Panc1 (cell line): ENCODE results near the gene SNX18. TPM values are rescaled to one million over a fixed set of nuclear protein-coding genes. Genes with fewer than 3 reads are reported as not detected.

Experiments used
- ATAC-seq: fragments of 200-7000 bp; cut with Tn5 transposase; 2 replicates; pipeline ENCODE4 v1.9.1; 2020; ENCODE audit warnings: mild to moderate bottlenecking, moderate library complexity
- BruUV-seq: library from RNA; stranded (reverse); fragments of 400-500 nt; replicated peaks from 2 replicates; lab custom pipeline; 2021; lab: Mats Ljungman, UMichigan
- CTCF ChIA-PET: fragments of 300-600 bp; sonication (Branson Sonifier 250); formaldehyde crosslinking; loops from one replicate; lab custom pipeline; 2022; ENCODE audit warnings: antibody characterized with exemption; lab: Charles Lee
- POLR2A ChIA-PET: fragments of 300-600 bp; sonication (Branson Sonifier 250); formaldehyde crosslinking; loops from one replicate; lab custom pipeline; 2022; ENCODE audit warnings: antibody characterized with exemption; lab: Charles Lee
- DNase-seq: peaks from one replicate; pipeline ENCODE4 v3.0.0-alpha.2; 2010; ENCODE audit warnings: low read depth, low spot score
- H3K27ac ChIP-seq: 2 replicates; pipeline ENCODE4 v1.5.1; 2011; ENCODE audit warnings: mild to moderate bottlenecking, low read length, inconsistent platforms
- H3K27me3 ChIP-seq: fragments of 200-500 bp; sonication (Bioruptor generic); 2 replicates; pipeline ENCODE4 v1.6.0; 2014; ENCODE audit warnings: low read length, inconsistent platforms; ENCODE audit not compliant: control insufficient read depth, insufficient read depth
- H3K36me3 ChIP-seq: fragments of 200-500 bp; sonication (Bioruptor generic); 2 replicates; pipeline ENCODE4 v1.5.1; 2014; ENCODE audit warnings: inconsistent platforms, mild to moderate bottlenecking, low read length, moderate library complexity; ENCODE audit not compliant: control insufficient read depth, insufficient read depth
- H3K4me1 ChIP-seq: 2 replicates; pipeline ENCODE4 v1.5.1; 2011; ENCODE audit warnings: inconsistent platforms, mild to moderate bottlenecking, low read length, moderate library complexity; ENCODE audit not compliant: control insufficient read depth, insufficient read depth
- H3K4me3 ChIP-seq, 2 experiments: 2 replicates each; pipeline ENCODE4 v1.5.1; 2011 to 2012; ENCODE audit warnings: low read depth in 2 of 2, low read length in 2 of 2, mild to moderate bottlenecking in 2 of 2, inconsistent platforms in 1 of 2, moderate library complexity in 1 of 2
- H3K9me3 ChIP-seq: fragments of 200-500 bp; sonication (Bioruptor generic); 2 replicates; pipeline ENCODE4 v1.5.1; 2014; ENCODE audit warnings: low read depth, mild to moderate bottlenecking, inconsistent platforms, low read length, moderate library complexity; ENCODE audit not compliant: control insufficient read depth, insufficient read depth
- POLR2AphosphoS5 ChIP-seq: IDR thresholded peaks from 2 replicates; pipeline ENCODE4 v1.6.1; 2012; ENCODE audit warnings: mild to moderate bottlenecking, low read depth, low read length, moderate library complexity
- SIN3A ChIP-seq: IDR thresholded peaks from 2 replicates; pipeline ENCODE4 v1.6.1; 2012; ENCODE audit warnings: low read depth, mild to moderate bottlenecking, low read length, moderate library complexity, borderline replicate concordance; ENCODE audit not compliant: insufficient read depth
- TCF7L2 ChIP-seq: IDR thresholded peaks from 2 replicates; pipeline ENCODE4 v1.6.1; 2011; ENCODE audit warnings: mild to moderate bottlenecking, low read depth, low read length, inconsistent platforms
- in situ Hi-C: cut with HindIII; loops from 2 replicates; pipeline ENCODE4 v1.10.0; 2016; ENCODE audit warnings: low sequenced_read_pairs, low pct_unique_long_range_greater_than_20kb
- intact Hi-C: fragments of 100-400 bp; cut with micrococcal nuclease; formaldehyde crosslinking; loops from one replicate; pipeline ENCODE4 v1.10.0; 2022; ENCODE audit not compliant: unreplicated experiment
- total RNA-seq: library from RNA; stranded (reverse); gene quantifications from one replicate; pipeline ENCODE4 v1.2.1, GENCODE V29; 2021; ENCODE audit not compliant: unreplicated experiment
- TF ChIP-seq, protein P1 (sequence below), 2 experiments: IDR thresholded peaks; 2 replicates each; pipeline ENCODE4 v1.6.1; 2011 to 2012; ENCODE audit warnings: low read depth in 2 of 2, control low read depth in 1 of 2, low read length in 1 of 2, mild to moderate bottlenecking in 1 of 2, moderate library complexity in 1 of 2; ENCODE audit not compliant: insufficient read depth in 1 of 2
- TF ChIP-seq, protein P2 (sequence below): fragments of 450-650 bp; IDR thresholded peaks from 2 replicates; pipeline ENCODE4 v1.5.1; 2017; ENCODE audit warnings: mild to moderate bottlenecking

Gene SNX18
- total RNA-seq, 1 experiment from 2014 or later: 14.4 TPM

DNA sequence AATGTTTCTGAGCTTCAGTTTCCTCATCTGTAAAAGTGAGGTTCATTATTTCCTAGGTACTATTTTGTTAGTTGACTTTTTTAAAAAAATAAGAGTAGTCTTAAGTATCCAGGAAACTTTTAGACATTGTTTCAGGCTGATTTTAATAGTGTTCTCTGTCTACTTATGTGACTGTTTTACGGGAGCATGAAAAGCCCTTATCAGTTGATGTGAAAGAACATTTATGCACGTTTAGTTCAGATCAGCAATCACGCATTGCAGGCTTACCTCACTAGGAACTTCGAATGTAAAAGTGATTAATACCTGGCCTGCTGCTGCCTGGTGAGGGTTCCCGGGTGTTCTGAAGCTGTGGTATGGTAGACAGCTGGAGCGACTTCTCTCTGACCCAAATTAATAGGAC lies 8.1 kb downstream of the SNX18 start:
- H3K27ac ChIP-seq: no peak overlapping the region
- TF ChIP-seq TCF7L2: no peak
- no peak for TF ChIP-seq POLR2AphosphoS5
- TF ChIP-seq, protein P1, sequence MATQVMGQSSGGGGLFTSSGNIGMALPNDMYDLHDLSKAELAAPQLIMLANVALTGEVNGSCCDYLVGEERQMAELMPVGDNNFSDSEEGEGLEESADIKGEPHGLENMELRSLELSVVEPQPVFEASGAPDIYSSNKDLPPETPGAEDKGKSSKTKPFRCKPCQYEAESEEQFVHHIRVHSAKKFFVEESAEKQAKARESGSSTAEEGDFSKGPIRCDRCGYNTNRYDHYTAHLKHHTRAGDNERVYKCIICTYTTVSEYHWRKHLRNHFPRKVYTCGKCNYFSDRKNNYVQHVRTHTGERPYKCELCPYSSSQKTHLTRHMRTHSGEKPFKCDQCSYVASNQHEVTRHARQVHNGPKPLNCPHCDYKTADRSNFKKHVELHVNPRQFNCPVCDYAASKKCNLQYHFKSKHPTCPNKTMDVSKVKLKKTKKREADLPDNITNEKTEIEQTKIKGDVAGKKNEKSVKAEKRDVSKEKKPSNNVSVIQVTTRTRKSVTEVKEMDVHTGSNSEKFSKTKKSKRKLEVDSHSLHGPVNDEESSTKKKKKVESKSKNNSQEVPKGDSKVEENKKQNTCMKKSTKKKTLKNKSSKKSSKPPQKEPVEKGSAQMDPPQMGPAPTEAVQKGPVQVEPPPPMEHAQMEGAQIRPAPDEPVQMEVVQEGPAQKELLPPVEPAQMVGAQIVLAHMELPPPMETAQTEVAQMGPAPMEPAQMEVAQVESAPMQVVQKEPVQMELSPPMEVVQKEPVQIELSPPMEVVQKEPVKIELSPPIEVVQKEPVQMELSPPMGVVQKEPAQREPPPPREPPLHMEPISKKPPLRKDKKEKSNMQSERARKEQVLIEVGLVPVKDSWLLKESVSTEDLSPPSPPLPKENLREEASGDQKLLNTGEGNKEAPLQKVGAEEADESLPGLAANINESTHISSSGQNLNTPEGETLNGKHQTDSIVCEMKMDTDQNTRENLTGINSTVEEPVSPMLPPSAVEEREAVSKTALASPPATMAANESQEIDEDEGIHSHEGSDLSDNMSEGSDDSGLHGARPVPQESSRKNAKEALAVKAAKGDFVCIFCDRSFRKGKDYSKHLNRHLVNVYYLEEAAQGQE (IDR thresholded peaks at IDR 0.05; ENCODE audit: insufficient read depth in 1 of 2, low read depth in 2 of 2, low read length in 1 of 2): no peak
- no peak for TF ChIP-seq SIN3A
- TF ChIP-seq, protein P2, sequence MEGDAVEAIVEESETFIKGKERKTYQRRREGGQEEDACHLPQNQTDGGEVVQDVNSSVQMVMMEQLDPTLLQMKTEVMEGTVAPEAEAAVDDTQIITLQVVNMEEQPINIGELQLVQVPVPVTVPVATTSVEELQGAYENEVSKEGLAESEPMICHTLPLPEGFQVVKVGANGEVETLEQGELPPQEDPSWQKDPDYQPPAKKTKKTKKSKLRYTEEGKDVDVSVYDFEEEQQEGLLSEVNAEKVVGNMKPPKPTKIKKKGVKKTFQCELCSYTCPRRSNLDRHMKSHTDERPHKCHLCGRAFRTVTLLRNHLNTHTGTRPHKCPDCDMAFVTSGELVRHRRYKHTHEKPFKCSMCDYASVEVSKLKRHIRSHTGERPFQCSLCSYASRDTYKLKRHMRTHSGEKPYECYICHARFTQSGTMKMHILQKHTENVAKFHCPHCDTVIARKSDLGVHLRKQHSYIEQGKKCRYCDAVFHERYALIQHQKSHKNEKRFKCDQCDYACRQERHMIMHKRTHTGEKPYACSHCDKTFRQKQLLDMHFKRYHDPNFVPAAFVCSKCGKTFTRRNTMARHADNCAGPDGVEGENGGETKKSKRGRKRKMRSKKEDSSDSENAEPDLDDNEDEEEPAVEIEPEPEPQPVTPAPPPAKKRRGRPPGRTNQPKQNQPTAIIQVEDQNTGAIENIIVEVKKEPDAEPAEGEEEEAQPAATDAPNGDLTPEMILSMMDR: no peak
- CTCF ChIA-PET: no interaction called here
- no TSS peak for BruUV-seq
- H3K9me3 ChIP-seq: no peaks in the 10 kb centered on the region
- DNase-seq (no peak), ATAC-seq (no peak)
- POLR2A ChIA-PET: no interaction called here
- H3K27me3 ChIP-seq: no peaks in the 10 kb centered on the region
- no peak overlapping the region for H3K4me3 ChIP-seq
- in situ Hi-C loops: no loop called here
- H3K36me3 ChIP-seq: no peaks in the 10 kb centered on the region
- peaks cover 3% of the 10 kb centered on the region for H3K4me1 ChIP-seq
- intact Hi-C loops: no loop called here

DNA sequence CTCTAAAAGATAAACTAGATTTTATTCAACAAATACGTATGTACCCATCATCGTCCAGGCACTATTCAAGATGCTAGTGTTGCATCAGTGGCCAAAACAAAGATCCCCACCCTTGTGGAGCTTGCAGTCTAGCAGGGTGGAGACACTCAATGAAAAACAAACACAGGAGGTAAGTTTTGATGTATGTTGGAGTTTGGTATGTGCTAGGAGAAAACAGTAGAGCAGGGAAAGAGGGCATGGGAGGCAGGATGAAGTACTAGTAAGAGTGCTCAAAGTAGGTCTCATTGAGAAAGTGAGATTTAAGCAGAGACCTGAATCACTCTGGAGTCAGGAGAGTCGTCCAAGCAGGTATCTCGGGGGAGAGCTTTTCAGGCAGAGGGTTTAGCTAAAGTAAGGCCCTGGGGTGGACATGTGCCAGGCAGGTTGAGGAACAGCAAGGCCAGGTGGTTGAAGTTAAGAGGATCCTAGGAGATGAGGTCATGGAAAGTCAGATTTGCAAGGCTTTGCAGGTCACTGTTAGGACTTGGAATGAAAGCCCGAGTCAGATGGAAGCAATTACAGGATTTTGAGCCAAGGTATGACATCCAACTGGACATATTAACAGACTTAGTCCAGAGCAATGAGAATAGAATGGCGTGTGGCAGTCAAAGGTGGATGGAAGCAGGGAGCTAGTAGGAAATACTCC lies 9.2 kb downstream of the SNX18 start:
- H3K4me3 ChIP-seq: no peak overlapping the region
- H3K4me1 ChIP-seq: no peaks in the 10 kb centered on the region
- intact Hi-C loops (no loop called here), in situ Hi-C loops (no loop called here)
- DNase-seq (no peak), ATAC-seq (no peak)
- ChIA-PET CTCF (no interaction called here), POLR2A (no interaction called here)
- no peaks in the 10 kb centered on the region for H3K36me3 ChIP-seq
- H3K27me3 ChIP-seq: no peaks in the 10 kb centered on the region
- no peaks in the 10 kb centered on the region for H3K9me3 ChIP-seq
- BruUV-seq: no TSS peak
- no peak for TF ChIP-seq SIN3A
- TF ChIP-seq POLR2AphosphoS5: no peak
- TF ChIP-seq, protein P2: no peak
- no peak for TF ChIP-seq TCF7L2
- TF ChIP-seq, protein P1 (IDR thresholded peaks at IDR 0.05; ENCODE audit: insufficient read depth in 1 of 2, low read depth in 2 of 2, low read length in 1 of 2): no peak
- no peak overlapping the region for H3K27ac ChIP-seq
